ENCODE measurements around the gene RNLS.

The RNLS gene

GRCh38 chr10:88245974-88246511 is 337.1 kb downstream of the RNLS start:
- H3K4me3 ChIP-seq (ENCODE audit: control insufficient read depth, low read depth, low read length): no peak overlapping the region
- DNase-seq (ENCODE audit: low read depth): peak; percentile 43
- no peak for TF ChIP-seq CTCF (IDR thresholded peaks at IDR 0.05; ENCODE audit: control insufficient read depth, insufficient read depth, low read depth, low read length, missing control alignments)

DNA sequence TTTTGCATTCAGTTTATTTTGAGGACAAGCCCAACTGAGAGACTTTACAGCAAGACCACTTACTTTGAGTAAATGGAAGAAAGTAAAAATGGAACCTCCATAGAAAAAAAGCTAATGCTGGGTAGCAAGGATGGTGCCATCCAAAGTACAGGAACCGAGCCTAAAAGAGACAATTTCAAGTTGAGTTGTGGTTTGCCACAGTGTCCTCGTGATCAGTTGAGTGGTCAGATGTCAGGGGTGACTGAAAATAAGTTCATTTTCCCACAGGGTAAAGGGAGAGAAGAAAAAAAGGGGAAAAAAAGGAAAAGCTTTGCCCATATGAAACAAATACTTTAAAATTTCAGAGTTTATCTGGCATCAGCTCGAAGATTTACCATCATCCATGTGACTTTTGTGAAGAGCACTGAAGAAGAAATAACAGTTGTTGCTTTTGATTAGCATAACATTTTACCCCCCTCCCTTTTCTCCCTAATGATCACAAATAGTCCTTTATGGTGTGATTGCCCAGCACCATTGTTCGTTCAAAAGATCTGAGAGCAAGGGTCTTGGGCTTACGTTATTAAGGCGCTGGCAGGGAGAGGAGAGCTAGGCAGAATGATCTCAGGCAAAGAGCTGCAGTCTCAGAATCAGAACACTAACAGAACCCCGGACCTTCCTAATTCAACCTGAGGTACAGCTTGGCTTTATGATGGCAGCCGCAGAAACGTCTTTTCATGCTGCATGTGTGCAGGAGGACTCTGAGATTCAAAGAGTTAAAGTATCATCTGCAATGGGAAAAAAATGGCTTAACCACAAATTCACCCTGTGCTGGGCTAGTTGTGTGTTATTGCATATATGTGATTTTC is 338.1 kb downstream of the RNLS start:
- no peak for TF ChIP-seq CTCF (IDR thresholded peaks at IDR 0.05; ENCODE audit: control insufficient read depth, insufficient read depth, low read depth, low read length, missing control alignments)
- DNase-seq (ENCODE audit: low read depth): no peak
- H3K4me3 ChIP-seq (ENCODE audit: control insufficient read depth, low read depth, low read length): no peak overlapping the region

GRCh38 chr10:88243836-88244730 is 339.0 kb downstream of the RNLS start:
- no peak for TF ChIP-seq CTCF (IDR thresholded peaks at IDR 0.05; ENCODE audit: control insufficient read depth, insufficient read depth, low read depth, low read length, missing control alignments)
- DNase-seq (ENCODE audit: low read depth): no peak
- no peak overlapping the region for H3K4me3 ChIP-seq (ENCODE audit: control insufficient read depth, low read depth, low read length)

DNA sequence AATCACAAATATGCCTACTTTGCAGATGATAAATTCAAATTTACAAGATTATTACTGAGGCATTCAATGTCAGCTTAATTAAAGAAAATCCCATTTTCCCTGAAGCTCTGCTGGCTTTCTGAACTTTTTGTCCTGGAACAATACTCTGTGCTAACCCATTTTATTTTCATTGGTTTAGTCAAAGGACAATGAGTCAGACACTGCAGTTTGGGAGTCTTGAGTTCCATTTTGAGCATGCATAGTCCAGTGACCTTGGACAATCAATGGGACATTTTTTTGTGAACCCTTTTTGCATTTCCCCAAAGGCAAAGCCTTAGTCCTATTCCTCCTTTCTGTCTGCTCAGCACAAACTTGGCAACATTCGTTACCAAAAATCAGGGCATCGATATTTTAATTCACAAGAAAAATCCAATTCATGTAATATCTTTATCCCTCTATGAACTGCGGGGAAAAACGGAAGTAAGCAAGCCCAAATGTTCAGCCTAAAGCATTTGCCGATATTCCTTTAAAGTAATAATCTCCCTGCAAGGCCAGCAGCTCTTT is 339.8 kb downstream of the RNLS start:
- no peak overlapping the region for H3K4me3 ChIP-seq (ENCODE audit: control insufficient read depth, low read depth, low read length)
- no peak for TF ChIP-seq CTCF (IDR thresholded peaks at IDR 0.05; ENCODE audit: control insufficient read depth, insufficient read depth, low read depth, low read length, missing control alignments)
- no peak for DNase-seq (ENCODE audit: low read depth)

DNA sequence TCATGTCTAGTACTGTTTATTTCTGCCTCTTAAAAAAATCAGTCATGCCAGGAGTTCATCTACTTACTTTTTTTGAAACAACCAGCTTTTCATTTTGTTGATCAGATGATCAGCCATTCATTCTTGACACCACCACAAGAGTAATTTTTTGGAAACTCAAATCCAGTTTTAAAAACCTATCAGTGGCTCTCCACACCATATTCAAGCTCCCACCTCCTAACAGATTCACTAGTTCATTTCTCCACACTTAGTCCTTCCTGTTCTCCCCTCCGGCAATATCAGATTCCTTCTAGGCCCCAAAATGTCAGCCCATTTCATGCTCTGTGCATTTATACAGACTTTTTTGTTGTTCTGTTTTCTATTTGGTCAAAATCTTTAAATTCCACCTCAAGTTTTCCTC is 341.6 kb downstream of the RNLS start:
- DNase-seq (ENCODE audit: low read depth): no peak
- no peak overlapping the region for H3K4me3 ChIP-seq (ENCODE audit: control insufficient read depth, low read depth, low read length)
- TF ChIP-seq CTCF (IDR thresholded peaks at IDR 0.05; ENCODE audit: control insufficient read depth, insufficient read depth, low read depth, low read length, missing control alignments): no peak

- H3K4me3 ChIP-seq (ENCODE audit: control insufficient read depth, low read depth, low read length): no peak overlapping the region
These were observed 343.9 kb downstream of the RNLS start for GRCh38 chr10:88239212-88239611.

More at GRCh38 chr10:88239212-88239611, 343.9 kb downstream of the RNLS start:
- DNase-seq (ENCODE audit: low read depth): no peak
- no peak for TF ChIP-seq CTCF (IDR thresholded peaks at IDR 0.05; ENCODE audit: control insufficient read depth, insufficient read depth, low read depth, low read length, missing control alignments)

All from AG09309 (cell line).